Activated T-helper 1 cell treated with Interleukin-2 at 50 U/mL for 16 hours (primary cell): Measurements from ENCODE around the gene VILL.
"Not testable (repeated sequence)": the region's sequence is repeated elsewhere in the genome, so short reads cannot be mapped to it uniquely, and the experiment has no call there.

Source experiments
- DNase-seq: peaks from one replicate; pipeline ENCODE4 v3.0.0-alpha.2; 2020; ENCODE audit warnings: low read depth

VILL gene

DNA sequence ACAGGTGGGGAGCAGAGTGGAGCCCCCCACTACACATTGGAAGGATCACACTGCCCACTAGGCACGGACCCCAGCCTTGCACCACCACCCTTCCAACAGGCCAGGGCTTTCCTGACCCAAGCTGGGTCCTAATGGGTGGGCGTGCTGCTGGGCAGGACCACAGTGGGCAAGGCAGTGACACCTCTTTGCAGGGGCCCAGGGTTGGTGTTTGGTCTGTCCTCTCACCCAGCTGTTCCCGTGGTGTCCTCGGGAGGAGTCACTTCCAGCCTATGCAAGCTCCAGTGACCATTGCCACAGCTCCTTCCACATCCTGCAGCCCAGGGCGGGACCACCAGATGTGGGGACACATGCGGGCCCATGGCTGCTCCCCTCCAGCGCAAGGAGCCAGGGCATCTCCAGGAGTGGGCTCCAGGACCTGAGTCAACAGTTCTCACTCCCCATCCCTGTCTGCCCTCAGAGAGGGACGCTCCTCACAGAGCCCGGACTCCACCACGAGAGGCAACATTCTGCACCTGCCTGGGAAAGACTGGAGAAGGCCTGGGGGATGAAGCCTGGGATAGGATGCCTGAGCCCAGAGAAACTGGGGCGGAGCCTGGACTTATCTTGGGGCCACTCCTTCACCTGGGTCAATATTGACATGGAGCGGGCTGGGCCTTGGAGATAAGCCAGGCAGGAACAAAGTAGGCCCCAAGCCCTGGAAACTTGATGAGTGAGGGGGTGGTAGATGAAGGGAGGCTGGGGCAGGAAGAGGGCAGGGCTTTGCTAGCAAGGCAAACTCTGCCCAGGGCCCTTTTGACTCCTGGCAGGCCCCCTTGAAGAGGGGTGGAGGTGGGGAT, 3.9 kb upstream of the VILL start:
- no peak for DNase-seq

DNA sequence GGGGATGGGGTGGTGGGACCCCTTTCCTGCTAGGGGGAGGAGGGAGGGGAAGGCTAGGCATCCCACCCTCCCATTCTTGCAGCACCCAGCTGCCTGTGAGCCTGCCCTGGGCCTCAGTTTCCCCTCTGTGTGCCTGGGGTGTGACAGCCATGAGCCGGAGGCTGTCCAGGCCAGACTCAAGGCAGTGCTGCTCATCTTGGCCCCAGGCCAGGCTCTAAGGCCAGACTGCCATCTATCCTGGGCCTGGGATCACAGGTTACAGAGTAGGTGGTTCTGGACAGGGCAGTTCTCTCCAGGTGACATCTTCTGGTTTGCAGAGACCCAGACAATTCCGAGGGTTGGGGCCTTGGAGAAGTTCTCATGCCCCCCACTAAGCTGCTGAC, 3.3 kb upstream of the VILL start:
- DNase-seq, result no peak

DNA sequence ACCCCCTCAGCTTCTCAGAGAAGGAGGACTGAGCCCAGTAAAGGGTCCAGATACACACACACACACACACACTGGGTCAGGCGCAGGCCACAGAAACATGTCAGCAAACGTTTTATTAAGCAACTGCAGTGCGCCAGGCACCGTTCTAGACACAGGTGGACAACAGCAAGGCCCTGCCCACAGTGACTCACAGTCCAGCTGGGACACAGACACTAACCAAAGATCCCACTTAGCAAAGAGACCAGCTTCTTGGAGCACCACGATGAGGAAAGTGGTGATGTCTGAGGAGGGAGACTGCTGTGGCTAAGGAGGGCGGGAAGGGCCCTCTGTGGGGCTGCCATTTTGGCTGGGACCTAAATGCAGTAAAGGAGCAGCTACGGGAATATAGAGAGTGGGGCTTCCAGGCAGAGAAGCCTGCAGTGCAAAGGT, 2.8 kb upstream of the VILL start:
- DNase-seq, result no peak

DNA sequence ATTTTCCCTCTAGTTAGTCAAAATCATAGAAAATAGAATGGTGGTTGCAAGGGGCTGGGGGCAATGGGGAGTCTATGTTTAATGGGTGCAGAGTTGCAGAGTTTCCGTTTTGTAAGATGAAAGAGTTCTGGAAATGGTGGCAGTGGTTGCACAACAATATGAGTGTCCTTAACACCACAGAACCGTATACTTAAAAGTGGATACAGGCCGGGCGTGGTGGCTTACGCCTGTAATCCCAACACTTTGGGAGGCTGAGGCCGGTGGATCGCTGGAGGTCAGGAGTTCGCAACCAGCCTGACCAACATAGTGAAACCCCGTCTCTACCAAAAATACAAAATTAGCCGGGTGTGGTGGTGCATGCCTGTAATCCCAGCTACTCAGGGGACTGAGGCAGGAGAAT, 2.2 kb upstream of the VILL start:
- not testable (repeated sequence) for DNase-seq

DNA sequence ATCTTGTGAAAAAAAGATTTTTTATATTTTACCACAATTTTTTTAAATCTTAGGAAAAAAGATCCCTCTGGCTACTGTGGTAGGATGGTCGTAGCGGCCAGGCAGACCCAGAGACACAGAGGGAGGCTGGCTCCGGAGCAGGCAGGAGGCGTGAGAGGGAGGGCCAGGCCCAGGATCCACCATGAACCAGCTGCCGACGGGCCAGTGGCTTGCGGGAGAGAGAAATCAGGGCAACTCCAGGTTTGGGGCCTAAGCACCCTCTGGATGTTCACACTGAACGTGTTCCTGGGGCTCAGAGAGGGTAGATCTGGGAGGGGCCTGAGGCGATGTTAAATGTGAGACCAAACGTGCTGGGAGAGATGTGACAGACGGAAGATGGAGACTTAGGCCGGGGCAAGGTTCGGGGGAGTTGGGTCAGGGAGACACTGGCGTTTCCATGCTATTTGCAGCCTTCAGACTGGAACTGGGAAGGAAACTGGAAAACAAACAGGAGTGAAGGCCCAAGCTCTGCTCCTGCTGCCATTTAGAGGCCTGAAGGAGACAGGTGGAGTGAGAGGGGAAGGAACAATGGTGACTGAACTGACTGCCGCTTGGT, 1.6 kb upstream of the VILL start:
- DNase-seq, result no peak

DNA sequence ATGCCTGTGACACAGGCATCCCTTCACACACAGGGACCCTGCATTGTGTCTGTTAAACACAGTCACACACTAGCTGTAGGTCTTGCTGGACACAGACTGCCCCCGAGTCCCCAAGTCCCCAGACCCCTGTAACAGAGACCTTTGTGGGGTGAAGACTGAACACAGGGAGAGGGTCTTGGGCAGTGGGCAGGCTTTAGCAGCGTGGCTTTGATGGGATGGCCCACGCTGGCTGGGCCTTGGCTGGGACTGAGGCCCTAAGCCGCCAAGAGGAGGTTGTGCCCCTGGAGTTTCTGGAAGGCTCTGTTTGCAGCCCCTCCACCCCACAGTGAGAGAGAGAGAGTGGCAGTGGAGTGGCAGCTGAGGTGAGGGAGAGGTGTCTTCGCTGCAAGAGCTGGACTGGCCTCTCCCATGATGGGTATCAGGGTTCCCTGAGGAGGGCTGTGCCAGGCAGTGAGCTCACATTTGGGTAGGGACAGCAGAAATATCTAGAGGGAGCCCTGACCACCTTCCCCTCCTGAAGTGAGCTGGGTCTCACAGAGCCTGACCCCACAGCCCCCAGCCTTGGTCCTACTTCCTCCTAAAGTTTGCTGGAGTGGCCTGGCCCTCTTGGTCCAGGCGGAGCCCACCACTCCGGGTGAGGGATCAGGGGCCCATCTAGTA, 635 bp upstream of the VILL start:
- DNase-seq, result no peak

DNA sequence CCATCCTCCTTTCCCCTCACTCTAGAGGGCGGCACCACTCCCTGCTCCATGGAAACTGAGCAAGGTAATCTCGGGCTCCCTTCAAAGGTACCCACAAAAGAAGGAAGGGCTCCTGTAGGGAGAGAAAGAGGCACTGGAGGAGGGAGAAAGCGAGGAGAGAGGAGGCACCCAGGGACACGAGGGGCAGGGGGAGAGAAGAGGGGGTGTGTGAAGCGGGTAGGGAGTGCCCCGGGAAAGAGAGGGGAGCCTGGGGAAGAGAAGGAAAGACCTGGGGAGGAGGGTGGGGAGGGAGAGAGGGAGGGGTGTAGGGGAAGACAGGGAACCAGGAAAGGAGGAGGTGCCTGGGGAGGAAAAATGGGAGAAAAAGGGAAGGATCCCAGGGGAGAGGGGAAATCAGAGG, 523 bp downstream of the VILL start:
- DNase-seq, result no peak

DNA sequence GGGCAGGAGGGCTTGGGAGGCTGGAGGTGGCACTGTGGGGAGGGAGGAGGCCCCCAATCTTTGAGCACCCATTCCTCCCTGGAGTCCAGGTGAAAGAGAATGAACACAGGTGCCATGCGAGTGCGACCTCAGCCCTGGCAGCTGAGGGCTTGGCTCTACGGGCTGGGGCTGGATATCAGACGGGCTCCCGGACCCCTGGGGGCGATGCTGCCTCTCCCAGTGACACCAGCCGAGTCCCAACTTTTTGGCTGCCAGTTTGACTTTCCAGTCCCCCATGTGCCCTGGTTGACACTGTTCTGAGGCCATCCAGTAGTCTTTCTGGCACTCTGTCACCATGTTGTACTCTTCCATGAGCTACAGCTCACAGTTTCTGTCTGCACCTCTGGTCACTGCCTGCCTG, 1.2 kb downstream of the VILL start:
- no peak for DNase-seq

DNA sequence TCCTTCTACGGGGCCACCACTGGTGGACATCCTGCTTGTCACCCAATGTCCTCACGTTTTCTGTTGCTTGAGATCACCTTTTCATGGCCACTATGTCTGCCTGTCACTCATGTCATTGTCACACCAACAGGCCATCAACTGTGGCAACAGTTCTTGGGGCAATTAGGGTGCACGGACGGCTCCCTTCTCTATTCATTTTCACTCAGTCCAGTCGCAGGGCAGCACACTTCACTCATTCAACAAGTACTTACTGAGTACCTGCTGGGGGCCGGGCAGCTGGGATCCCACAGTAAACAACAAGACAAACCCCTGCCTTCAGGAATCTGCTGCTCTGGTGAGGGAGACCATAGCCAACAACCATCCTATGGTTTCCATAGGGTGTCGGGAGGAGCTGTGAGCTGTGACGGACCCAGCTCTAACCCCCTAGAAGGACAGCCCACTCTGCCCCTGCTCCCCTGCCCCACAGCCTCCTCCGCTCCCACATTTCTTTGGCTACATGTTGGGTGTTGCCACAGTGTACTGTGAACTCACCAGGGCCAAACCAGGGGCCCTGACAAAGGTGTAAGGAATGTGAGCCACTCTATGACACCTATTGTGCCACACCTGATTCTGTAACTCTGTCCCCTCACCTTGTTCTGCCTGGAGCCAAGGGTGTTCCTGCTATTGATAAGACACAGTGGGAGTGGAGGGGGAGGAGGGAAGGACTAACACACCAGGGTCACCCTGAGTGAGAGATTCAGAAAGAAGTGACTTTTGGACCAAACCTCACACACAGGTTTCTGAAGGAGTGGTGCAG, 1.9 kb downstream of the VILL start:
- no peak for DNase-seq

DNA sequence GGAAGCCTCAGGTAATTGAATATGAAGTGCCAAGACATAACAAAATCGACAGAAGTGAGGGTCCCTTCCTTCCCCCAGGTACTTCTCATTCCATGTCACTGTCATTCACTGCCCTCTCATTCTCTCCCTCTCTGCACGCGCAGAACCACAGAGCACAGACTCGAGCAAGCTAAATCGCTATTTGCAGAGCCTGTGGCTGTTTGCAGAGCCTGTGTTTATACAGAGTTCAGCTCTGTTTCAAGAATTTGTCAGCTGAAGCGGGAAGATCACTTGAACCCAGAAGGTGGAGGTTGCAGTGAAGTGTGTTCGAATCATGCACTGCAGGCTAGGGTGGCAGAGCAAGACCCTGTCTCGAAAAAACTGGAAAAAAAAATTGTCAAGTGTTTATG, 2.5 kb downstream of the VILL start:
- DNase-seq, result no peak

DNA sequence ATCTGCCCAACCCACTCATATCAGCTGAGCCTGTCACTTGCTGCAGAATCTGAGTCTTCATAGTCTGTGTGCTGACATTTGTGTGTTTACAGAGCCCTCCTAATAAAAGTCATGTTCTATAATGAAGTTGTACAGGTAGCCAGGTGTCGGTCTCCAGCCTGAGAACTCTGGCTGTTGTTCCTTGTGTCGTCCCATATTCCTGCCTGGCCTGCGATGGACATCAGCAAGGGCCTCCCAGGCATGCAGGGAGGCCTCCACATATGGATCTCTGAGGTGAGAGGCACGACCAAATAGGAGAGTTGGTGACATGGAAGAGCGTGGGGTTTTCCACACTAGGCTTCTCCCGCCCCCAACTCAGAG, 2.9 kb downstream of the VILL start:
- no peak for DNase-seq

DNA sequence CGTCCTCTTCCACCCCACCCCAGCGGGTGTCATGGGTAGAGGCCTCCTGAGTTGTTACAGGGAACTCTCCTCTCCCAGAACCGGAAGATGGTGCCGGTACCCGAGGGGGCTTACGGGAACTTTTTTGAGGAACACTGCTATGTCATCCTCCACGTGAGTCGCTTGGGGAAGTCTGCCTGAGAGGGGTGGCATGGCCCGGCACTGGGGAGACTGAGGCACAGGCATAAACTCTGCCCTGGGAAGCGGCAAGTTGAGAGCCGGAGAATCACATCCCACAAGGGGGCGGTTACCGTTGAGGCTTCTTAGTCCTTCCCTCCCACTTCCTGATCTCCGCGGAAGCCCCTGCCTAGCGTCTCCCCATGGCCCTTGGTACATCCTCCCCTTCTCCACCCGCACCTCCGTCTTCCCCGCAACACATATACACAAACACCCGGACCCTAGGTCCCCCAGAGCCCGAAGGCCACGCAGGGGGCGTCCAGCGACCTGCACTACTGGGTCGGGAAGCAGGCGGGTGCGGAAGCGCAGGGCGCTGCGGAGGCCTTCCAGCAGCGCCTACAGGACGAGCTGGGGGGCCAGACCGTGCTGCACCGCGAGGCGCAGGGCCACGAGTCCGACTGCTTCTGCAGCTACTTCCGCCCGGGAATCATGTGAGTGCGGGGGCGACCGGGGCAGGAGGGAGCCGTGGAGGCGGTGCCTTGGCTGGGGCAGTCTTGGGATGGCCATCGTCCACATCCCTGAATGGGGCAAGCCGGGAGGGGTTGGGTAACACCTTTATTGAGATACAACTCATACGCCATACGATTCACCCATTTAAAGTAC, 3.4 kb downstream of the VILL start:
- DNase-seq, result peak; percentile 37

DNA sequence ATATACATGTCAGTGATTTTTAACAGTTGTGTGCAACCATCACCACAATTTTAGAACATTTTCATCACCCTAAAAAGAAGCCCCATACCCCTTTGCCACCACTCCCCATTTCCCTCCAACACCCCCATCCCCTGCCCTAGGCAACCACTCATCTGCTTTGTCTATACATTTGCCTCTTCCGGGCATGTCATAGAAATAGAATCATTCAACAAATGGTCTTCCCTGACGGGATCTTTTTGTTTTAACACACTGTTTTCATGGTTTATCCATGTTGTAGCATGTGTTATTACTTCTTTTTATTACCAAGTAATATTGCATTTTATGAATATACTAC, 4.0 kb downstream of the VILL start:
- no peak for DNase-seq

DNA sequence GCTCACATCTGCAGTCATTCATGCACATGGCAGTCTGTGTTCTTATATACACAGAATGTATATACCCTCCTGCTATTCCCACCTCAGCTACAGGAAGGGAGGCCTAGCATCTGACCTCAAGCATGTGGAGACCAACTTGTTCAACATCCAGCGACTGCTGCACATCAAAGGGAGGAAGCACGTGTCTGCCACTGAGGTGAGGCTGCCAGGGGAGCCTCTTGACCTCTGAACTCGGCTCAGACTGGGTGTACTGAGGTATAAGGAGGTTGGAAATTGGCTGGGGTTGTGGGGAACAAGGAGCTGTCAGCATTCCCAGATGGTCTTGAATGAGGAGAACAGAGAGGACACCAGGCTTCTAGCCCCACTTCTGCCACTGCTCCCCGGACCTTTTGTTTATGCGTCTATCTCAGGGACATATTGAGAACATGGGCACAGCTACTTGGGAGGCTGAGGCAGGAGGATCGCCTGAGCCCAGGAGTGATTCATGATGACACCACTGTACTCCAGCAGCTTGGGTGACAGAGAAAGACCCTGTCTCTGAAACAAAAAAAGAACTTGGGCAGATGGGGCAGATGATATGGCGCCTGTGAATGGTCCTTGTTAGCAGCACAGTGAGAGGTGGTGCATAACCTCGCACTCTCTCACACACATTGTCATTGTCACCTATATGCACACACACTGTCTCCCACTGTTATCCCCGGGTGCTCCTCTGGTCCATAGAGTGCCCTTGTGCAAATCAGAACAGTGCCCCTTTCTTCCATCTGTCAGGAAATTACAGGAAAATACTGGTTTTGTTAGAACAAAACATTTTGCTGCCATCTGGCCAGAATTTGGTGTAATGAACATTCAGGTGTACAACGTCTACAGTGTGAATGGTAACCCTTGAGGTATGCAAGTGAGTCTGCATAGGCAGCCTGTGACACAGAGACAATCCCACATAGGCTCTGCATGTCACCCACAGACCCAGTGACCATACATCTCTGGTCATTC, 5.4 kb downstream of the VILL start:
- DNase-seq, result no peak

DNA sequence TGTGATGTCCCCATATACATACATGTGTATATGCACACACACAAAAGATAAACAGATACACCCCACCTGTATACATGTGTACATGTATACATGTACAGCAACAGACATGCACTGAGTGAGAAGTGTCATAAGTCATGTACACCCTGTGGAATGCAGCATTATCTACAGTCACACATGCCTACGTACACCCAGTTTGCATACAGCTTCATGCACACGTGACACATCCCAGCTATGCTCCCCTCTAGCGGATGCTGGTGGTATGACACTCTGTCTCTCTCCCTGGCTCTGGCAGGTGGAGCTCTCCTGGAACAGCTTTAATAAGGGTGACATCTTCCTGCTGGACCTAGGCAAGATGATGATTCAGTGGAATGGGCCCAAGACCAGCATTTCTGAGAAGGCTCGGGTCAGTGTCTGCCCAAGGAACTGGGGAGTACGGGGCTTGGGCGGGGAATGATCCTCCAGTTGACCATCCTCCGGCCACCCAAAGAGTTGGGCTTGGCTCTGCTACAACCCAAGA, 6.3 kb downstream of the VILL start:
- DNase-seq, result peak; percentile 69

DNA sequence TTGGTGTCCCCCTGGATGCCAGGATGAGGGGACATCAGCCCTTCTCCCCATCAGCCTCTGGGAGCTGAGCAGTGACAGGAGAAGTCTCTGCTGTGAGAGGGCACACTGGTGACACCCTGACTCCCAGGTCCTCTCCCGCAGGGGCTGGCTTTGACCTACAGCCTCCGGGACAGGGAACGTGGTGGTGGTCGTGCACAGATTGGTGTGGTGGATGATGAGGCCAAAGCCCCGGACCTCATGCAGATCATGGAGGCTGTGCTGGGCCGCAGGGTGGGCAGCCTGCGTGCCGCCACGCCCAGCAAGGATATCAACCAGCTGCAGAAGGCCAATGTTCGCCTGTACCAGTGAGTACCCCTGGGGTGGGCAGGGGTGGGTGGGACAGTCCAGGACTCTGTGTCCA, 6.8 kb downstream of the VILL start:
- DNase-seq, result no peak

DNA sequence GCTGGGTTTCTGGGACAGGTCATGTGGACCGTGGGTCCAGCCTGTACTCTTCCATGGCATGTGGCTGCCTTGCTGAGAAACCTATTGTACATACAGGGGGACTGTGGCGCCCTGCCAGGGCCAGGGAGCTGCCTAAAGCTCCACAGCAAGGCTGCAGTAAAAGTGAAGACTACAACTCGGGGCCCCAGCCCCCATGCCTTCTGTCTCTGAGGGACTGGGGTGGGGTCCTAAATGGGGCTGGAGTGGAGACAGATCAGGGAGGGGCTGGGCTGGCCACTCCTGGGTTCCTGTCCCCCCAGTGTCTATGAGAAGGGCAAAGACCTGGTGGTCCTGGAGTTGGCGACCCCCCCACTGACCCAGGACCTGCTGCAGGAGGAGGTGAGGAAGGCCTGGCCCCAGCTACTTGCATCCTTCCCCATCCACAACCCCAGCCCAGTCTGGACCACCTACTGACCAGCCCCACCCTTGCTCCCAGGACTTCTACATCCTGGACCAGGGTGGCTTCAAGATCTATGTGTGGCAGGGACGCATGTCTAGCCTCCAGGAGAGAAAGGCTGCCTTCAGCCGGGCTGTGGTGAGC, 7.3 kb downstream of the VILL start:
- DNase-seq, result no peak

DNA sequence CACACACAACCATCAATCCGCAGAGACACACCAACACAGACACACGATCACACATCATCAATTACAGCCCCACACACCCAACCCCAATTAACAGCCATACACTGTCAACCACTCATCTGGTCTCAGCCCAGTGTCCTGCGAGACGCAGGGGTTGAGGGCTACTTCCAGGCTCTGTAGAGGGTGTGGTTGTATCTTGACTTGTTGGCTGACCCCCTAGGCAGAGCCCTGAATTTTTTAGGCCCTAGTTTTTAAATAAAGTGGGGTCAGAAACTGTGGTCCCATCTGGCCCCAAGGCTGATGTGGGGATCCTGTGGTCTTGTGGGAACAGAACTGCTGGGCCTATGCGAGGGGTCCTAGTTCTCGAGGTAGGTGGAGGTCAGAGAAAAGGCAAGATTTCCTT, 9.2 kb downstream of the VILL start:
- no peak for DNase-seq

DNA sequence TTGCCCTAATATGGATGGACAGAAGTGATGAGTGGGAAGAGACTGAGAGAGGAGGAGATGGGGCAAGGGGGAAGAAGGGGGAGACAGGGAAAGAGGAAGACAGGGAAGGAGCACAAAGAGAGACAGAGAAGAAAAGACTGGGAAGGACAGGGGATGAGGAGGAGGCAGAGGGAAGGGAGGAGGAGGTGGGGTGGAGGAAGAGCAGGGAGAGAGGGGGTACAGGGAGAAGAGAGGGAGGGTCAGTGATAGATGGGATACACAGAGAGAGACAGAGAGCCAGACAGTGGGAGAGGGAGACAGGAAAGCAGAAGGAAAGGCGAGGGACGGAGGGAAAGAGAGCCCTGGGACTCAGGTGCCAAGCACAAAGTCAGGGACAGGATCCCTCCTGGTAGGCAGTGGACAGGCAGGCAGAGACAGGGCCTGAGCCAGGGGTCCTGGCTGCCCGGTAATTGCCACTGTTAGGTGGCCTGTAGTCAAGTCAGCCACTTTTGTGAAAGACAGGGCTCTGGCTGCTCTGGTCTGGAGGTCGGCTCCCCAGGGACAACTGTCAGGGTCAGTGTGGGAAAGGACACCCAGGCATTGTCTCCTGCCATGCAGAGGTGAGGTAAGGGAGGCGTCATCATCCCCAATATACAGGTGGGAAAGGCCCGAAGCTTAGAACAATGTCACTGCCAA, 9.8 kb downstream of the VILL start:
- DNase-seq, result no peak
